ENCODE data around the gene KCNJ16. TPM values are rescaled to one million over a fixed set of nuclear protein-coding genes. Genes with fewer than 3 reads are reported as not detected.

The KCNJ16 gene
- total RNA-seq, 1 donor from 2014 or later: not detected

DNA sequence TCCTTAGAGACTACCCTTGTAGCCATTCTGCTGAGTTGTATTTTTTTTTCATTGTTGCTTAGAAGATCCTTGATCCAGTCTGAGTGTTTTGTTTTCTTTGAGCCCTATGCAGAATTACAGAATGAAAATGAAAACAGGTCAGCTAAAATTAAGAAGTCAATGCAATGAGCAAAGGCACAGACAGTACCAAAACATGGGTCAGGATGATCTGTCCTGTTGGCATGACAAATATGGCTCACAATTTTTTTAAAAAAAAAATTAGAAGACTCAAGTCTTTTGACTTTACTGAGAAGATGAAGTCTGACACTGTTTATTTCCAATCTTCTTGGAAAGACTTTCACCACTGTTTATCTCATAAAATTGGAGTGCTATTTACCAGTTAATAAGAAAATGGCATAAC, 32.4 kb downstream of the KCNJ16 start:
- TF ChIP-seq, protein P1, sequence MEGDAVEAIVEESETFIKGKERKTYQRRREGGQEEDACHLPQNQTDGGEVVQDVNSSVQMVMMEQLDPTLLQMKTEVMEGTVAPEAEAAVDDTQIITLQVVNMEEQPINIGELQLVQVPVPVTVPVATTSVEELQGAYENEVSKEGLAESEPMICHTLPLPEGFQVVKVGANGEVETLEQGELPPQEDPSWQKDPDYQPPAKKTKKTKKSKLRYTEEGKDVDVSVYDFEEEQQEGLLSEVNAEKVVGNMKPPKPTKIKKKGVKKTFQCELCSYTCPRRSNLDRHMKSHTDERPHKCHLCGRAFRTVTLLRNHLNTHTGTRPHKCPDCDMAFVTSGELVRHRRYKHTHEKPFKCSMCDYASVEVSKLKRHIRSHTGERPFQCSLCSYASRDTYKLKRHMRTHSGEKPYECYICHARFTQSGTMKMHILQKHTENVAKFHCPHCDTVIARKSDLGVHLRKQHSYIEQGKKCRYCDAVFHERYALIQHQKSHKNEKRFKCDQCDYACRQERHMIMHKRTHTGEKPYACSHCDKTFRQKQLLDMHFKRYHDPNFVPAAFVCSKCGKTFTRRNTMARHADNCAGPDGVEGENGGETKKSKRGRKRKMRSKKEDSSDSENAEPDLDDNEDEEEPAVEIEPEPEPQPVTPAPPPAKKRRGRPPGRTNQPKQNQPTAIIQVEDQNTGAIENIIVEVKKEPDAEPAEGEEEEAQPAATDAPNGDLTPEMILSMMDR (IDR thresholded peaks at IDR 0.05; ENCODE audit: insufficient read depth, low read length, severe bottlenecking): no peak
- DNase-seq (ENCODE audit: low read depth) (no peak), FAIRE-seq (no peak)
- Histone ChIP-seq H3K36me3 (ENCODE audit: control insufficient read depth, insufficient read depth, low read length) (no peaks in the 10 kb centered on the region), H3K4me3 (ENCODE audit: low read depth, low read length) (no peak overlapping the region), H3K27me3 (ENCODE audit: control insufficient read depth, insufficient read depth, low read length) (no peaks in the 10 kb centered on the region)

DNA sequence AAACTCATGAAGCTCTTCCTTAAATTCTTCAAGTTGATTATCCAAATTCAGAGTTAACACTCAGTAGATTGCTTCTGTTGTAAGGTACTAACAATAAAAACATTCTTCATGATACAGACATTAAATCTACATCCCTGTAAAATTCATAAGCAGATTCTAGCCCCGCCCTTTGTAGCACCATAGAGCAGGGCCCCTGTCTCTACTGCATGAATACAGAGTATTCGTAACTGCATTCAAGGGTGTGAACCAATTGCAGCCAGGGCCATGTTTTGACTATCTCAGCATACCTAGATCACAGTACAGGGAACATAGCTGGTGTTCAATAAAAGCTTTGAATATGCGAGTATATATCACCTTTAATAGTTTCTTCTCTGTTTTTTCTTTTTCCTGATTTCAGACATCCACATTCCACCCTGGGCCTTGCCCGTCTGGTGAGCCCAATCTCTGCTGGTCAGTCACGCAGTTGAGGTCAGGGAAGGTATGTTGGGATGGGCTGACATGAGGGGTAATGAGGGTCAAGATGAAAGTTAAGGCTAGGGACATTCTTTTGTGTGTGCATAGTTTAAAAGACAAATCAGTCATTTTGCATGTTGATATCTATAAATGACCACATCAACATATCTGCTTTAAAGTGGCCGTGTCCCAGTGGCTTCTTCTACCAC, 33.0 kb downstream of the KCNJ16 start:
- Histone ChIP-seq H3K4me3 (ENCODE audit: low read depth, low read length) (no peak overlapping the region), H3K36me3 (ENCODE audit: control insufficient read depth, insufficient read depth, low read length) (no peaks in the 10 kb centered on the region), H3K27me3 (ENCODE audit: control insufficient read depth, insufficient read depth, low read length) (no peaks in the 10 kb centered on the region)
- FAIRE-seq (no peak), DNase-seq (ENCODE audit: low read depth) (no peak)
- TF ChIP-seq, protein P1 (IDR thresholded peaks at IDR 0.05; ENCODE audit: insufficient read depth, low read length, severe bottlenecking): no peak

- Histone ChIP-seq H3K36me3 (ENCODE audit: control insufficient read depth, insufficient read depth, low read length) (no peaks in the 10 kb centered on the region), H3K27me3 (ENCODE audit: control insufficient read depth, insufficient read depth, low read length) (no peaks in the 10 kb centered on the region), H3K4me3 (ENCODE audit: low read depth, low read length) (no peak overlapping the region)
- no peak for FAIRE-seq
- DNase-seq (ENCODE audit: low read depth): no peak
- TF ChIP-seq, protein P1 (IDR thresholded peaks at IDR 0.05; ENCODE audit: insufficient read depth, low read length, severe bottlenecking): no peak
These were observed 34.5 kb downstream of the KCNJ16 start for GRCh38 chr17:70109497-70109896.

GRCh38 chr17:70110443-70110880, 35.4 kb downstream of the KCNJ16 start:
- FAIRE-seq: peak; percentile 91
- no peaks in the 10 kb centered on the region for H3K36me3 ChIP-seq (ENCODE audit: control insufficient read depth, insufficient read depth, low read length)
- TF ChIP-seq, protein P1 (IDR thresholded peaks at IDR 0.05; ENCODE audit: insufficient read depth, low read length, severe bottlenecking): no peak
- no peaks in the 10 kb centered on the region for H3K27me3 ChIP-seq (ENCODE audit: control insufficient read depth, insufficient read depth, low read length)
- H3K4me3 ChIP-seq (ENCODE audit: low read depth, low read length): no peak overlapping the region
- peak; percentile 30 for DNase-seq (ENCODE audit: low read depth)

DNA sequence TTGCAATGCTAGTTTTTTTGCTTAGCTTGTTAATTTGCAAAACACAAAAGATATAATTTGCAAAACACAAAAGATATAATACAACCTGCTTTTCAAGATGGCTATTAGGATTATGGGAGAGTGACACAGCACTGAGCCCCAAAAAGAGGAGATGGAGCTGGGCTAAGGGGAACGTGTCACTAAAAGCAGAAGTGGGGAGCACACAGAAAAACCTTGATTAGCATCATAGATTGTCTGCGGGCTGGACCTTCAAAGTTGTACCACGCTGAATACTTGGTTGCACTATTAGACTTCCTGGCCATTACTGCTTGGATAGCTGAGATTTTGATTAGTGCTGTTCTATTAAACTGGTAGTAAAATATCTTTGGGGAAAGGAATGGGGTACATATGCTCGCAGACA, 36.2 kb downstream of the KCNJ16 start:
- Histone ChIP-seq H3K27me3 (ENCODE audit: control insufficient read depth, insufficient read depth, low read length) (no peaks in the 10 kb centered on the region), H3K36me3 (ENCODE audit: control insufficient read depth, insufficient read depth, low read length) (no peaks in the 10 kb centered on the region), H3K4me3 (ENCODE audit: low read depth, low read length) (no peak overlapping the region)
- DNase-seq (ENCODE audit: low read depth) (no peak), FAIRE-seq (no peak)
- TF ChIP-seq, protein P1 (IDR thresholded peaks at IDR 0.05; ENCODE audit: insufficient read depth, low read length, severe bottlenecking): no peak

DNA sequence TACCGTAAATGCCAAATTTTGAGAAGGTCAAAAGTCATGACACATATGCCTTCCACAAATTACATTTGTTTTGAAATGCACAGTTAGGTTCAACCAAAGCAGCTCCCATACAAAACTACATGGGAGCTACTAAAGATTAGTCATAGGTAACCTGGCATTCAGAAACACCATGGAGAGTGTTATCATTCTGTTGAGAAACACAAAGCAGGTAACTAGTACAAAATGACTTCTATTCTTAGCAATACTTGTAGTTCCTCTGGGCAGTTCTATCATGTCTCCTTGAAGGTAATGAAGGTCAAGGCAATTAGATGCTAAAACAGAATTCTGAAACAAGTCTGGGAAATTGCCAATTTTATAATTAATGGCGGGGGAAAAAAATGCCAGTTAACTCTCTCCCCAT, 39.4 kb downstream of the KCNJ16 start:
- Histone ChIP-seq H3K4me3 (ENCODE audit: low read depth, low read length) (no peak overlapping the region), H3K36me3 (ENCODE audit: control insufficient read depth, insufficient read depth, low read length) (no peaks in the 10 kb centered on the region), H3K27me3 (ENCODE audit: control insufficient read depth, insufficient read depth, low read length) (no peaks in the 10 kb centered on the region)
- TF ChIP-seq, protein P1 (IDR thresholded peaks at IDR 0.05; ENCODE audit: insufficient read depth, low read length, severe bottlenecking): no peak
- DNase-seq (ENCODE audit: low read depth): peak; percentile 26
- FAIRE-seq: no peak
